D341Med (cell line): ENCODE data around the gene OR52K2.
"Not testable (repeated sequence)": the region's sequence is repeated elsewhere in the genome, so short reads cannot be mapped to it uniquely, and the experiment has no call there.

Experiments
- DNase-seq: peaks from one replicate; pipeline ENCODE4 v3.0.0; 2012; ENCODE audit warnings: low spot score

The OR52K2 gene

DNA sequence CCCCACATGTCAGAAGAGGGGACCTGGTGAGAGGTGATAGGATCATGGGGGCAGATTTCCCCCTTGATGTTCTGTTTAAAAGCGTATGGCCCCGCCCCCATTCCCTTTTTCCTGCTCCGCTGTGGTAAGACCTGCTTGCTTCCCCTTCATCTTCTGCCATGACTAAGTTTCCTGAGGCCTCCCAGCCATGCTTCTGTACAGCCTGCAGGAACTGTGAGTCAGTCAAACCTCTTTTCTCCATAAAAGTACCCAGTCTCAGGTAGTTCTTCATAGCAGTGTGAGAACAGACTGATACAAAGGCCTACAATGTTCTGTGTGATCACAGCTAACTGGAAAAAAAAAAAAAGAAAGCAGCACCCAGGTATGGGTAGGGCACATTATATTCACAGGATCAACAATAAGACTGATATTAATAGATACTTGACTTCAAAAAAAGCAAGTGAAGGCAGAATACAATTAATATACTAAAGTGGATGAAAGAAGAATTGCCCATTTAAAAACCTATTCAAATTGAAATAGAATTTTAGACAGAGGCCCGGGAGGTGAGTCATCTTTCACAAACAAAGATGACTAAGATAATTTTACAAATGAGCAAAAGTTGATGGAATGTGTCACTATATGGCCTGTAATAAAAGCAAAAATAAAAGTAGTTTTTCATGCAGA is 31.6 kb downstream of the OR52K2 start:
- no peak for DNase-seq

DNA sequence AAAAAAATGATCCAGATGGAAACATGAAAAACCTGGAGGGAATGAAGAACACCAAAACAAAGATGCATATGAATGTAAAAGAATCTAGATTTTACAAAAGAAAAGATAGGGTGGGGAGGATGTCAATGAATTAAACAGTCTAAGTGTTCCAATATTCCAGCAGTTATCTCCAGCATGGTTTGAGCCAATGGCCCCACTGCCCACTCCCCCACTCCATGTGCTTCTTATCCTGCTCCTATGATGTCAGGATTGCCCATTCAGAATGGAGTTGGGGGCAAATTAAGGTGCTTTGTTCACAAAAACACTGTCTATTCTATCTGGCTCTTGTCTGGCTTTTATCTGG is 32.1 kb downstream of the OR52K2 start:
- DNase-seq, result no peak

DNA sequence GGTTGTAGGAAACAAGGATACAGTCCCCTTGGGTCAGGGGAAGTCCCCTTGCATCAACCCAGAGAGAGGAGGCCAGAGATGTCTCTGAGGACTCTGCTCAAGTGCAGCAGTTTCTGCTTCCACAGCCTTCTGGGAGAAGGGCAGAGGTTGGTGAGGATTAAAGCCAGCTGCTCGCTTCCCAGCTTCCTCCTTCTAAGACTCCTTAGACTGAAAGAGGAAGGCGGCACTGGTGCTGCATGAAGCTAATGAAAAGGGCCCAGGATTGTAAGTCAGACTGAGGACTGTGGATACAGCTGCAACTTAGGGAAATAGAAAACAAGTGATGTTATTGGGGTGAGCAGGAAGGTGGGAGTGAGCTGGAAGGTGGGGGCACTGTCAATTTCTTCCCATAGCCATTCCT is 33.4 kb downstream of the OR52K2 start, which contains the start of gene OR52K1:
Gene OR52K1 (plus strand): TSS at position 202 of the 400 bp plus-strand sequence. CDS start 6,255 bp downstream, outside the sequence.
- no peak for DNase-seq

DNA sequence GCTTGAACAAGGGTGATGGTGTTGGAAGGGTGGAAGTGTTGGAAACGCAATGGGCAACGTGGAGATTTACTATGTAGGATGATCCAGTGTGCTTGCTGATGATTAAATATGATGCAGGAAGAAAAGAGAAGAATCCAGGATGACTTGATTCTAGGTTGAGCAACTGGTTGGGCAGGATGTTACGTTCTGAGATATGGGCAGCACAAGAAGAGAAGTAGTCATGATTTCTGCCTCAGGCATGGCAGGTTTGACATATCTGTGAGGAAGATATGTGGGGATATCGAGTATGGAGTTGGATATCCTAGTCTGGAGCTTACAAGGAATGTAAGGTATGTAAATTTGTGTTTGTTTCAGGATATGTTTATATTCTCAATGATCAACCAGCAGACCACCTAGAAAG is 35.2 kb downstream of the OR52K2 start:
- DNase-seq, result no peak

DNA sequence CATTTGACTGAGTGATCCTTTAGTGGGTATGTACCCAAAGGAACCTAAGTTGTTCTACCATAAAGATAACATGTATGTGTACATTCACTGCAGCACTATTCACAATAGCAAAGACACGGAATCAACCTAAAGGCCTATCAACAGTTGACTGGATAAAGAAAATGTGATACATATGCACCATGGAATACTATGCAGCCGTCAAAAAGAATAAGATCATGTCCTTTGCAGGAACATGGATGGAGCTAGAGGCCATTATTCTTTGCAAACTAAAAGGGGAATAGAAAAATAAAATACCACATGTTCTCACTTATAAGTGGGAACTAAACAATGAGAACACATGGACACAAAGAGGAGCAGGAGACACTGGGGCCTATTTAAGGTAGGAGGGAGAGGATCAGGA is 42.3 kb downstream of the OR52K2 start:
- DNase-seq, result not testable (repeated sequence)

DNA sequence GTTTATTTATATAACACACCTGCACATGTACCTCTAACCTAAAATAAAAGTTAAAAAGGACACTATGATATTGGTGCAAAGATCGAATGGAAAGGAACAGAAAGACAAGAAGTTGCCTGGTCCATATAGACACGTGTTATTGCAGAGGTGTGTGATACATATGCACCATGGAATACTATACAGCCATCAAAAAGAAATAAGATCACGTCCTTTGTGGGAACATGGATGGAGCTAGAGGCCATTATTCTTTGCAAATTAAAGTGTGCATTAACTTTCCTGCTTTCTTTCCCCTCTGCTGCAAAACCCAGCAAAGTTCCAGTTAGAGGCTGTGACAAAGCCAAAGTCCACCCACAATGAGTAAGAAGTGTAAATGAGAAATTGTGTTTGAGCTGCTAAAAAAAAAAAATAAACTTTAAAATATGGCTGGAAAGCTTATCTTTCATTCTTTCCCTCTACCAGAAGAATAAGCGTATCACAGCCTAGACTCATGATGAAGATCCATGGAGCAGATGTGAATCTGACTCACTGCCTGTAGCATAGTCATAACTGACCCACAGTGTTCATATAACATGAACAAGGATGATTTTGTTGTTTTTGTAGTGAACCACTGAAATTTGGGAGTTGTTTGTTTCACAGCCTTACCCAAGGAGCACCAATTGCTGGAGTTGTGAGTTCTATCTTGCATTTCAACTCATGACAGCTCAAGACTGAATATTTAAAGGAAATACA is 42.9 kb downstream of the OR52K2 start:
- no peak for DNase-seq

DNA sequence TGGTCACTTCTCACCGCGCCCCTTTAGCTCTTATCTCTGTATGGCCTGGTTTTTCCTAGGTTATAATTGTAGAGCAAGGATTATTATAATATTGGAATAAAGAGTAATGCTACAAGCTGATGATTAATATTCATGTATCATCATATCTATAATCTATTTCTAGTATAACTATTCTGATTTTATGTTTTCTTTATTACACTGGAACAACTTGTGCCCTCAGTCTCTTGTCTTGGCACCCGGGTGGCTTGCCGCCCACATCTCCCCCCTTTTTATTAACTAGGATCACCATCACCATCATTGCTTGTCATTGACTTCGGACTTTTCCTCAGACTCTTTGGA is 44.4 kb downstream of the OR52K2 start:
- DNase-seq, result no peak

DNA sequence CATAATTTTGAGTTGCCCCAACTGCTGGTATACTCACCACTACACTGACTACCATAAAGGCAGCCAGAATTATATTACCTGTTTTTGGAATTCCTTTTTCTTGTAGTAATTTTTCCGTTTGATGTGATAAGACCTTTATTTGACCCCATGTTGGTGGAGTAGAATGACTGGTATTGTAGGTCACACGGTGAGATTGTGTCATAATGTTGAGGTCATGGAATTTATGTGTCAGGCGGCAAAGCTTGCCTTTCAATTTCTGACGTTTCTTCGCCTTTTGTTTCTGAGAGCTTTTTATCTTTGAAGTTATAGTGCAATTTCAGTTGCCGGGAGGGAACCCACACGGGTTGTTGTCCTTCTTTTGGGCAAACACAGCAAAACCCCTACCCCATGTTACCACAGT is 46.4 kb downstream of the OR52K2 start:
- no peak for DNase-seq

DNA sequence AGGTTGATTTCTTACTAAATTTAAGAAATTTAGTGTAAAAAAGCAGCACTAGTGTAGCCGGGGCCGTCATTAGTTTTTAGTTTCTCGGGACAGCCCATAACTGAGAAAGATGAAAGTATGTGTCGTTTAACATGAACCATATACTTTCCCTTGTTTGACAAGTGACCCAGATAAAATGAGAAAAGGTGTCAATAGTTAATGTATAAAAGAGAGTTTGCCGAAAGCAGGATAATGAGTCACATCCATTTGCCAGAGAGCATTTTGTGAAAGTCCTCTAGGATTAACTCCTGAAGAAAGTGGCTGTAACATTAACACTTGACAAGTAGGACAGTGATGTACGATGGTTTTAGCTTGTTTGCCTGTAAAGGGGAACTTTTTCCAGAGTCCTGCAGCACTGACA is 46.9 kb downstream of the OR52K2 start:
- no peak for DNase-seq

DNA sequence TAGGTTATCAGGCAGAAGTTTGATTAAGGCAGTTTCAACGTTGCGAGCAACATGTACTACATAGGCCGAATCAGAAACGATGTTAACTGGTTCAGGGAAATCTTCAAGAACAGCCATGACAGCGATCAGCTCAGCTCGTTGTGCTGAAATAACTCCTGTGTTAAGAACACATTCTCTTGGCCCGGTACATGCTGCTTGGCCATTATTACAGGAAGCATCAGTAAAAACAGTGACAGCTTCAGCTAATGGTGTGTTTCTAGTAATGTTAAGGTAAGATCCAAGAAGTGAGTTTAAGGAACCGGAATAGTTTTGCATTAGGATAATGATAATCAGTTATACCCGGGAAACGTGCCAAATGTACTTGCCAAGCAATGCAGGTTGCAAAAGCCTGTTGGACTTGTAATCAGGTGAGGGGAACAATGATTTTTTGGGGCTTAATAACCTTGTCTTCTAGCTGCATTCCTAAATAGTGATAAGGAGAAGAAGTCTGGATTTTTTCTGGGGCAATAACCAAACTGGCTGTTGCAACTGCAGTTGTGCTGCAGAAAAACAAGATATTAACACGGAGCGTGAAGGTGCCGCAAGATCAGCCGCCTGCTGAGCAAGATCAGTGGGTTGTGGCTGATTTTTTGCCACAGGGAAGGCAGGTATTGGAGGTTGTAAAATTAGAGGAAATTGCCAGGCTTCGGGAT is 47.6 kb downstream of the OR52K2 start:
- DNase-seq, result no peak
